HEK293T (cell line): ENCODE measurements around the gene ARHGAP45.

Source experiments
- ARNT ChIP-seq: fragments of 450-650 bp; IDR thresholded peaks from 2 replicates; pipeline ENCODE4 v1.6.1; 2017; ENCODE audit warnings: mild to moderate bottlenecking
- FOXK2 ChIP-seq: fragments of 450-650 bp; IDR thresholded peaks from 2 replicates; pipeline ENCODE4 v1.6.1; 2016; ENCODE audit warnings: mild to moderate bottlenecking
- FOXM1 ChIP-seq: fragments of 450-650 bp; IDR thresholded peaks from 2 replicates; pipeline ENCODE4 v1.6.1; 2017; ENCODE audit warnings: mild to moderate bottlenecking, borderline replicate concordance
- NFRKB ChIP-seq: fragments of 450-650 bp; IDR thresholded peaks from 2 replicates; pipeline ENCODE4 v1.6.1; 2016; ENCODE audit warnings: mild to moderate bottlenecking, moderate library complexity
- SP1 ChIP-seq: fragments of 450-650 bp; IDR thresholded peaks from 2 replicates; pipeline ENCODE4 v1.6.1; 2017
- TARDBP ChIP-seq: fragments of 450-650 bp; IDR thresholded peaks from 2 replicates; pipeline ENCODE4 v1.6.1; 2016
- ZNF384 ChIP-seq: fragments of 450-650 bp; IDR thresholded peaks from 2 replicates; pipeline ENCODE4 v1.6.1; 2016

- TF ChIP-seq FOXK2 (no peak), TARDBP (no peak), FOXM1 (no peak), SP1 (no peak), ARNT (no peak), NFRKB (no peak), ZNF384 (no peak)
These were observed 31.4 kb downstream of the ARHGAP45 start for GRCh38 chr19:1098177-1099051.
